HEK293T (cell line): ENCODE measurements around the gene SH3TC1.

Source experiments
- CTCF ChIA-PET: fragments of 350-600 bp; formaldehyde crosslinking; extraction: SDS; loops from one replicate; lab custom pipeline; 2021; ENCODE audit warnings: antibody characterized with exemption, inconsistent platforms; lab: Yijun Ruan, JAX
- POLR2A ChIA-PET: fragments of 350-600 bp; formaldehyde crosslinking; extraction: SDS; loops from one replicate; lab custom pipeline; 2020; ENCODE audit warnings: antibody characterized with exemption, inconsistent platforms; lab: Yijun Ruan, JAX
- DNase-seq: peaks from one replicate; pipeline ENCODE4 v3.0.0; 2012; ENCODE audit warnings: mixed read lengths; ENCODE audit errors: extremely low spot score
- ARNT ChIP-seq: fragments of 450-650 bp; IDR thresholded peaks from 2 replicates; pipeline ENCODE4 v1.6.1; 2017; ENCODE audit warnings: mild to moderate bottlenecking
- BHLHE40 ChIP-seq: fragments of 450-650 bp; IDR thresholded peaks from 2 replicates; pipeline ENCODE4 v1.6.1; 2016; ENCODE audit warnings: mild to moderate bottlenecking, moderate library complexity, borderline replicate concordance
- CTBP1 ChIP-seq: fragments of 450-650 bp; IDR thresholded peaks from 2 replicates; pipeline ENCODE4 v1.6.1; 2016; ENCODE audit warnings: borderline replicate concordance
- ELF4 ChIP-seq: fragments of 450-650 bp; IDR thresholded peaks from 2 replicates; pipeline ENCODE4 v1.6.1; 2017; ENCODE audit warnings: antibody characterized with exemption
- FOXA1 ChIP-seq: fragments of 450-650 bp; IDR thresholded peaks from 2 replicates; pipeline ENCODE4 v1.6.1; 2016; ENCODE audit warnings: mild to moderate bottlenecking
- FOXK2 ChIP-seq: fragments of 450-650 bp; IDR thresholded peaks from 2 replicates; pipeline ENCODE4 v1.6.1; 2016; ENCODE audit warnings: mild to moderate bottlenecking
- FOXM1 ChIP-seq: fragments of 450-650 bp; IDR thresholded peaks from 2 replicates; pipeline ENCODE4 v1.6.1; 2017; ENCODE audit warnings: mild to moderate bottlenecking, borderline replicate concordance
- HDGF ChIP-seq: fragments of 450-650 bp; IDR thresholded peaks from 2 replicates; pipeline ENCODE4 v1.6.1; 2017; ENCODE audit warnings: antibody characterized with exemption, borderline replicate concordance
- L3MBTL2 ChIP-seq: fragments of 450-650 bp; conservative IDR thresholded peaks from 2 replicates; pipeline ENCODE4 v1.6.1; 2016; ENCODE audit warnings: mild to moderate bottlenecking
- LEF1 ChIP-seq: fragments of 450-650 bp; IDR thresholded peaks from 2 replicates; pipeline ENCODE4 v1.6.1; 2017; ENCODE audit warnings: mild to moderate bottlenecking, borderline replicate concordance
- NFRKB ChIP-seq: fragments of 450-650 bp; IDR thresholded peaks from 2 replicates; pipeline ENCODE4 v1.6.1; 2016; ENCODE audit warnings: mild to moderate bottlenecking, moderate library complexity
- SP1 ChIP-seq: fragments of 450-650 bp; IDR thresholded peaks from 2 replicates; pipeline ENCODE4 v1.6.1; 2017
- SUZ12 ChIP-seq: fragments of 450-650 bp; IDR thresholded peaks from 2 replicates; pipeline ENCODE4 v1.6.1; 2016; ENCODE audit warnings: mild to moderate bottlenecking
- TARDBP ChIP-seq: fragments of 450-650 bp; IDR thresholded peaks from 2 replicates; pipeline ENCODE4 v1.6.1; 2016
- ZNF384 ChIP-seq: fragments of 450-650 bp; IDR thresholded peaks from 2 replicates; pipeline ENCODE4 v1.6.1; 2016
- TF ChIP-seq, protein P1 (sequence below): fragments of 450-650 bp; IDR thresholded peaks from 2 replicates; pipeline ENCODE4 v1.6.1; 2016

Gene SH3TC1

DNA sequence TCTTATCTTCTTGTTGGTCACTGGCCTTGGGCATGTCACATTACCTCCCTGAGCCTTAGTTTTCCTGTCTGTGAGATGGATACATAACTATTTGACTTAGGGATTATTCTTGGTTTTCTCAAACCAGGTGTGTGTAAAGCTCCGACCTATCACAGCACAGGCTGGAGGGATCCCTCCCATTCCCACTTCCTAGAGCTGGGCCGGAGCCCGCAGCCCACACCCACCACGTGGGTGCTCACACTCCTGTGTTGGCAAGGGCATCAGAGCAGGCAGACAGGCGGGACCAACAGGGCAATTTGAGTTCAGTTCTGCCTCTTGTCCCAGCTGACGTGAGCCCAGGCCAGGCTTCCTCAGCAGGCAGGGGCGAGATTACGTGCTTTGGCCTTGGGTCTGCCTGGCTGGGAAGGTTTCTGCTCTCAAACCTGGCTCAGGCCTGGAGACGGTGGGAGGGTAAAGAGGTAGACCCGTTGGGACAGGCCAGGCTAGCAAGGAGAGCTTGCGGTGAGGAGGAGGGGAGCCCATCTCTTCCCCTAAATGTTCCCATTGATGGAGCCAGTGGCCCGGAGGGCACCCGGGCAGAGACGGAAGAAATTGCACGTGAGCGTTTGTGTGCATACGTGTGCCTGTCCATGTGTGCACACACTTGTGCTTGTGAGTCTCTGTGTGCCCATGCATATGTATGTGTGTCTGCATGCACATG, 734 bp upstream of the SH3TC1 start:
- no peak for TF ChIP-seq CTBP1
- no peak for TF ChIP-seq L3MBTL2
- TF ChIP-seq FOXA1 = no peak
- CTCF ChIA-PET = no interaction called here
- no peak for DNase-seq
- POLR2A ChIA-PET = no interaction called here

DNA sequence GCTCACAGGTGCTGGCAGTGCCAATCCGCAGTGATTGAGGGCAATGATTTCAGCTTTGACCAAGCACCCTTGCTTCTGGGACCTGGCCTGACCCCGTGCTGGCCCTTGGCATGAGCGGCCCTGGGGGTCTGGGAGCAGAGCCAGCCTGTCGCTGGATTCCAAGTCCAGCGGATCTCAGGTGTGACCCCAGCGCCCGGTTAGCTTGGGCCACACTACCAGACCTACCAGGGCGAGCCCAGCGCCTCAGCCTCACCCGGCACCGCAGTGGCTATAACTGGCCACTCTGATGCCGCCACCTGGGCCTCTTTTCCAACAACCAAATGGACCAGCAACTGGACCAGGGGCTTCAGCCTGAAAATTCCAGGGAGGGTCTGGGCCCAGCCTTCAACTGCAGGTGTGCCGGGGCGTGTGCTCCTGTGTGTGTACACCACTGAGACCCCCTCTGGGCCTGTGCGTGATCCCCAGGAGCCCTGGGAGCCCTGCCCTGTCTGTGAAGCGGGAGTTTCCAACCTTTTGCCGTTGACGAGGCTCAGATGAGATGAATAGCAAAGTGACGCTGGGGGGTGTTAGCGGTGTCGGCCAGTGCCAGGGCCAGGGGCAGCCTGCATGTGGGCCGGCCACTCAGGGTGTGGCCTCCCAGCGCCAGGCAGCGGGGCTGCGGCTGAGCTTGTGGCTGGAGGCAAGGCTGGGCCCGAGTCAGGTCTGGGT, 658 bp downstream of the SH3TC1 start:
- TF ChIP-seq NFRKB = no peak
- TF ChIP-seq CTBP1 = no peak
- TF ChIP-seq HDGF = no peak
- TF ChIP-seq TARDBP = no peak
- no peak for TF ChIP-seq ELF4
- TF ChIP-seq FOXM1 = no peak
- no peak for TF ChIP-seq ARNT
- TF ChIP-seq SP1 = no peak
- TF ChIP-seq FOXK2 = no peak
- no peak for TF ChIP-seq L3MBTL2
- no peak for TF ChIP-seq SUZ12
- no peak for TF ChIP-seq LEF1
- CTCF ChIA-PET = no interaction called here
- DNase-seq = no peak
- POLR2A ChIA-PET = no interaction called here

DNA sequence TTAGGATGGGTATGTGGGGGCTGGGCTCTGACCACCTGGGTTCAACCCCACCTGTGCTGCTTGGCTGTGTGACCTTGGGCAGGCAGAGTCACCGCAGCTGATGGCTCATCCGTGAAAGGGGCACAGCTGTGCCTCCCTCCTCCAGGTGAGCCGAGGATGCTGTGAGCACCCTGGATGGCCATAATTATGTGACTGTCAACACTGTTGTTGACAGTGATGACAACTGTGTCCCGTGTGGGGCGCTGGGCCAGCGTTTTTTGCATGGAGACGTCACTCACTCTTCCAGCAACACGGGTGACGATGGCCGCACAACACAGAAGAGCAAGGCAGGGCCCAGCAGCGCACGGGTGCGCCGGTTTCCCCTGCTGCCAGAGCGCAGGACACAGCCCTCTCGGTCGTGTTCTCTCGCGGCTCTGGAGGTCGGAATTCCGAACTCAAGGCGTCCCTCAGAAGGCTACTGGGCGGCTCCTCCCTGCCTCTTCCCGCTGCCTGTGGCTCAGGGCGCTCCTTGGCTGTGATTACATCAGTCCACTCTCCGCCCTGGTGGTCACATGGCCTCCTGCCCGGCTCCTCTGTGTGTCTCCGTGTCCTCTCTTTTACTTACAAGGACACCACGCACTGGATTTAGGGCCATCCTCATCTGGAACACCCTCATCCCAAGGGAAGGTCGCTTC, 1.3 kb downstream of the SH3TC1 start:
- CTCF ChIA-PET = no interaction called here
- TF ChIP-seq SP1 = no peak
- no peak for TF ChIP-seq ZNF384
- TF ChIP-seq, protein P1, sequence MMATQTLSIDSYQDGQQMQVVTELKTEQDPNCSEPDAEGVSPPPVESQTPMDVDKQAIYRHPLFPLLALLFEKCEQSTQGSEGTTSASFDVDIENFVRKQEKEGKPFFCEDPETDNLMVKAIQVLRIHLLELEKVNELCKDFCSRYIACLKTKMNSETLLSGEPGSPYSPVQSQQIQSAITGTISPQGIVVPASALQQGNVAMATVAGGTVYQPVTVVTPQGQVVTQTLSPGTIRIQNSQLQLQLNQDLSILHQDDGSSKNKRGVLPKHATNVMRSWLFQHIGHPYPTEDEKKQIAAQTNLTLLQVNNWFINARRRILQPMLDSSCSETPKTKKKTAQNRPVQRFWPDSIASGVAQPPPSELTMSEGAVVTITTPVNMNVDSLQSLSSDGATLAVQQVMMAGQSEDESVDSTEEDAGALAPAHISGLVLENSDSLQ = no peak
- no peak for TF ChIP-seq NFRKB
- no peak for TF ChIP-seq TARDBP
- no peak for TF ChIP-seq FOXK2
- TF ChIP-seq HDGF = no peak
- POLR2A ChIA-PET = no interaction called here
- DNase-seq = no peak

DNA sequence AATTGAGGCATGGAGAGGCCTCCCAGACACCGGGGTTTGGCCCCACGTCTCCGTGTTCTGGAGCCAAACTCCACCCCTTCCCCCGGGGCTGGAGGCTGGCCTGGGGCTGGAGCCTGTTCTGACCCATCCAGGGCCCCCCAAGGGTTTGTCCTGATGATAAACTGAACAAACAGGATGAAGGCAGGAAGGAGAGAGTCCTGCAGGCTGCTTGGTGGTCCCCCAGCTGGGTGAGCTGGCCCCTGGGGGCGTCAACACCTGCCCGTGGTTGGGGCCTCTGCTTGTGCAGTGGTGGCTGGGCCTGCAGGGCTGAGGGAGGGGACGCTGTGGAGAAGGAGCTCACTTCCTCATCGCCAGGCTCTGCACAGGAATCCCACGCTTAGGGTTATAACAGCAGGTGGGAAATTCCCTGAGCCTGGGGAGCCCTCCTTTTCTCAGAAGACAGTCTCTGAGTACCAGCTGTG, 2.3 kb downstream of the SH3TC1 start:
- no peak for TF ChIP-seq NFRKB
- TF ChIP-seq SP1 = no peak
- TF ChIP-seq ELF4 = no peak
- TF ChIP-seq L3MBTL2 = no peak
- POLR2A ChIA-PET = no interaction called here
- no peak for DNase-seq
- CTCF ChIA-PET = no interaction called here

DNA sequence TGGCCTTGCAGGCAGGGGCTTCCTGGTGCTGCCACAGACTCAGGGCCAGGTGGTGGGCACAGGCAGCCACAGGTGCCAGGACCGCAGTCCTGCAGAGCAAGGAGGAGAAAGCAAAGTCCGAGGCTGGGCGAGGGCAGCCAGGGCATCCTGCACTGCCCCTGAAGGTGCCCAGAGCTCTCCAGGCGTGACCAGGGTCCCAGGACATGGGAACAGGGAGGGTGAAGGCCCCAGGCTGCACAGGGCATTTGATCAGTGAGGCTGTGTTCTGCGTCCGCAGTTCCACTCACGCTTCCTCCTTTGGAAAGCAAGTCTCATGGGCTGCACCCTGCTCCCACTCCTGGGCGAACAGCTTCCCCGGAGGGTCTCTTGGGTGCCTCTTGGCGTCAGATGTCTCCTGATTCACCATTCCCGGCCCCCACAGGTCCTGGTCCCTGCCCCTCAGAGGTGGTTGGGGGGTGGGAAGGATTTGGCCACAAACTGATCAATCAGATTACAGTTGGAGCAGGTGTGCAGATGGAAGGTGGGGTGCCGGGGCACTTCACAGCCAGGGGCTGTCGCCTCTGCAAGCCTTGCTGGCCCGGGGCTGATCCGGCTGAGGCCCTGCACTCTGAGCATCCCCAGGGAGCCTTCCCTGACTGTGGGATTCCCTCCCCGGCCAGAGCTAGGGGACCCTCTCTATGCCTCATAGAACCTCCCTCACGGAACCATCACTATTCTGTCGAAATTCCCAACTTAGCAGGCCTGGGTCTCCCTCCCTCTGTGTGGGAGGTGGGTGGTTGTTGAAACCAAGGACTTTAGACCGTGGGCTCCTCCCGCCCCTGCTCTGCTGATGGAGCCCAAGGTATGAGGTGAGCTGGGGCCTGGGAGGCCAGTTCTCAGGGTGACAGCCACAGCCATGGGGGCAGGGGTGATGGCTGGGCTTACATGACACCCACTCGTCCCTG, 3.3 kb downstream of the SH3TC1 start:
- no peak for TF ChIP-seq FOXK2
- TF ChIP-seq CTBP1 = no peak
- no peak for TF ChIP-seq LEF1
- TF ChIP-seq ARNT = no peak
- no peak for TF ChIP-seq NFRKB
- no peak for TF ChIP-seq L3MBTL2
- TF ChIP-seq ELF4 = no peak
- TF ChIP-seq, protein P1 = no peak
- no peak for TF ChIP-seq FOXM1
- no peak for TF ChIP-seq SUZ12
- no peak for TF ChIP-seq FOXA1
- TF ChIP-seq BHLHE40 = no peak
- TF ChIP-seq SP1 = no peak
- no peak for TF ChIP-seq ZNF384
- no peak for TF ChIP-seq HDGF
- TF ChIP-seq TARDBP = no peak
- ChIA-PET POLR2A (no interaction called here), CTCF (no interaction called here)
- DNase-seq = no peak

DNA sequence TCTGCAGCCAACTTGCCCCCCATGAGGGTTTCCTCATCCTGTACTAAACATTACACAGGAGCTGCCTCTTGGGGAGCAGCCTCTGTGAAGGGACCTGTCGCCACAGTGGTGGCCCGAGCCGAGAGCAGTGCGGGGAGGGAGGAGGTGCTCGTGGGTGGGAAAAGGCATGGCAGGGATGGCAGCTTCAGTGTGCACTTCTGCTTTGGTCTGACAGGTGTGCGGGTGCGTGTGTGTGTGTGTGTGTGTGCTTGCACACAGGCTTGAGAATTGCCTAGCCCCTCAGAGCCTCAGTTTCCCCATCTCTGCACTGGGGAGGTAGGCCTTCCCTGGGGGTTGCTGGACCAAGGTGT, 3.9 kb downstream of the SH3TC1 start:
- POLR2A ChIA-PET = no interaction called here
- no peak for TF ChIP-seq NFRKB
- TF ChIP-seq SP1 = no peak
- TF ChIP-seq FOXK2 = no peak
- TF ChIP-seq FOXA1 = no peak
- TF ChIP-seq SUZ12 = no peak
- no peak for TF ChIP-seq FOXM1
- no peak for TF ChIP-seq ELF4
- no peak for TF ChIP-seq HDGF
- no peak for TF ChIP-seq LEF1
- no peak for TF ChIP-seq L3MBTL2
- TF ChIP-seq, protein P1 = no peak
- no peak for TF ChIP-seq CTBP1
- no peak for TF ChIP-seq BHLHE40
- no peak for TF ChIP-seq ZNF384
- TF ChIP-seq ARNT = no peak
- TF ChIP-seq TARDBP = no peak
- CTCF ChIA-PET = no interaction called here
- DNase-seq = no peak
